HG03095 (cell line): ENCODE data around the gene IL4R.
"Not testable (repeated sequence)": the region's sequence is repeated elsewhere in the genome, so short reads cannot be mapped to it uniquely, and the experiment has no call there.

Source experiments
- ATAC-seq: cut with Tn5 transposase; IDR thresholded peaks from one replicate; pipeline ENCODE4 v1.9.1; 2021; ENCODE audit warnings: moderate library complexity; ENCODE audit not compliant: unreplicated experiment

The IL4R gene

DNA sequence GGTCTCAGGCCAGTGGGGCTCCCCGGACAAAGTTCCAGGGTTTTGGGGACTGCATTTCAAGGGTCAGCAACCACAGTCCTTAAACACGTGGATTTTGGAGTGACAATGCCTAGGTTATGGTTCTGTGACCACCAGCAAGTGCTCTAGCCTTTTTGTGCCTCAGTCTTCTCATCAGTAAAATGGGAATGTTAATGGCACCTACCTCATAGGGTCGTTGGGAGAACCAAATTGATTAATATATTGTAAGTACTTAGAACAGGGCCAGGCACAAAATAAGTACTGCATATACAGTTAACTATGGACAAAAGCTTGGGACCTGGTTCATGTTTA is 13.8 kb downstream of the IL4R start:
- ATAC-seq = no peak

DNA sequence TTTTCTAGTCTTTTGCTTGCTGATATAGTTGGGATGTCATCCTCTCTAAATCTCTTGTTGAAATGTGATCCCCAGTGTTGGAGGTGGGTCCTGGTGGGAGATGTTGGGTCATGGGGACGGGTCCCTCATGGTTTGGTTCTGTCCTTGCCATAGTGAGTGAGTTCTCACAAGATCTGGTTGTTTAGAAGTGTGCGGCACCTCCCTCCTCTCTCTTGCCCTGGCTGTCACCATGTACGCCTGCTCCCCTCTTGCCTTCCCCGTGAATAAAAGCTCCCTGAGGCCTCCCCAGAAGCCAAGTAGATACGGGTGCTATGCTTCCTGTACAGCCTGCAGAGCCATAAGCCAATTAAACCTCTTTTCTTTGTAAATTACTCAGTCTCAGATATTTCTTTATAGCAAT is 15.2 kb downstream of the IL4R start:
- no peak for ATAC-seq

DNA sequence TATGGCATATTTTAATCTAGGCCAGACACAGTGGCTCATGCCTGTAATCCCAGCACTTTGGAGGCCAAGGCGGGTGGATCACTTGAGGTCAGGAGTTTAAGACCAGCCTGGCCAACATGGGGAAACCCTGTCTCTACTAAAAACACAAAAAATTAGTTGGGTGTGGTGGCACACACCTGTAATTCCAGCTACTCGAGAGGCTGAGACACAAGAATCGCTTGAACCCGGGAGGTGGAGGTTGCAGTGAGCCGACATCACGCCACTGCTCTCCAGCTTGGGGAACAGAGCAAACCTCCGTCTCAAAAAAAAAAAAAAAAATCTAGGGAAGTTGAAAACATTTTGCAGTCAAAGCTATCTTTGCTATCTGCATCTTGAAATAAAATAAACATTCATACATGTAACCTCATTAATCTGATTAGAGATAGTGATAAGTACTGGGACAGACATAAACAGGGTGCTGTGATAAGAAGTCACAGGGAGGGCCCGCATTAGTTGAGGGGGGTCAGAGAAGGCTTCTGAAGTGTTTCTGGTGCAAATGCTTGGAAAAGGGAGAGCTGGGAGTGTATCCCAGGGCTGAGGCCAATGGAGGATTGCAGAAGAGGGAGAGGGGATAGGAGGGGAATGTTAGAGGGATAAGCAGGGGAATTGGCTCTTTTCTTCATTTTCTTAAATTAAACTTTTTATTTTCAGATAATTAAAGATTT is 15.8 kb downstream of the IL4R start:
- not testable (repeated sequence) for ATAC-seq

DNA sequence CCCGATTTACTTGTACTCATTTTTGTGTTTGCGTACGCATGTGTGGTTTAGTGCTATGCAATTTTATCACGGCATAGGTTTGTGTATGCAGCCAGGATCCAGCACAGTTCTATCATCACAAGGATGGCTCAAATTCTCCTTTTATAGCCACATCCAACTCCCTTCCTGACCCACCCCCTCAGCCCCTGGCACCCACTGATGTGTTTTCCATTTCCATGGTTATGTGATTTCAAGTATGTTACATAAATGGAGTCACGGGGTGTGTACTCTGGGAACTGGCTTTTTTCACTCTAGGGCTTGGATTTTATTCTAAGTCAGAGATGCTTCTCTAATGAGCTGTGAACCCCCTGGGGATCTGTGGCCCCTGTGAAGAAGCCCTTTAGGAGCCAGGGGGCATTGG is 16.8 kb downstream of the IL4R start:
- no peak for ATAC-seq

DNA sequence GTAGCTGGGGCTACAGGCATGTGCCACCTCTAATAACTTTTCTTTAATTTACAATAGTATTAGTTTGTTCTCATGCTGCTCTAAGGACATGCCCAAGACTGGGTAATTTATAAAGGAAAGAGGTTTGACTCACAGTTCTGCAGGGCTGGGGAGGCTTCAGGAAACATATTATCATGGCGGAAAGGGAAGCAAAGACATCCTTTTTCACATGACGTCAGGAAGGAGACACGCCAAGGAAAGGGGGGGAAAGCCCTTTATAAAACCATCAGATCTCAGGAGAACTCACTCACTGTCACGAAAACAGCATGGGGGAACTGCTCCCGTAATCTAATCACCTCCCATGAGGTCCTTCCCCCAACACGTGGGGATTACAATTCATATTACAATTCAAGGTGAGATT is 18.3 kb downstream of the IL4R start:
- no peak for ATAC-seq

DNA sequence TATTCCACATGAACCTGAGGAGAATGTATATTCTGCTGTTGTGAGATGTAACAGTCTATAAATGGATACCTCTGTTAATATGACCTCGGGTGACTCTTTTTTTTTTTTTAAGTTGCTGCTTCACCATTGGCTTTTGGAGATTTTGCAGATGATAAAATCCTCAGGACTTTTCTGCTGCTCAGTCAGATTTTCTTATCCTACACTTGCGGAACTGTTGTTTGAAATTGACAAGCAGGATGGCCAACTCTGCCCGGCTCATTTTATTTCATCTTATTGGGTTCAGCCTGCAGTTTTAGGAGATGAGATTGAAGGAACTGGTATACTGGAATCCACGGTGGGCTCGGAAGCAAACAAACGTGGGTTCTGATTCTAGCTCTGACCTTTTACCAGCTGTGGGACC is 19.3 kb downstream of the IL4R start:
- ATAC-seq = no peak

DNA sequence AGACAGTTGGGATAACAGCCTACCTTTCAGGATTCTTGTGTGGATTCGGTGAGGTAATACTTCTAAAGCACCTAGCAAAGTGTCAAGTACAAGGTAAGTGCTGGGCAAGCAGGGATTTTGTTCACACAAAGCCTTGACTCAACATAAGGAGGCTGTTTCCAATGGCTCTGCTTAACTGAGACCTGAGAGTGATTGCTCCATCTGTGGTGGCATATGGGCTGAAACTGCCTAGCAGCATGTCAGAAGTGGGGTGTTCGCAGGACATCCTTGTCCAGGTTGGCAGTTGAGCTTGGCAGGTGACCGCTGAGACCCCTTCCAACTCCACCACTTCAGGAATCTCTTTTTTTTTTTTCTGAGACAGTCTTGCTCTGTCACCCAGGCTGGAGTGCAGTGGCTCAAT is 19.8 kb downstream of the IL4R start:
- ATAC-seq = no peak

DNA sequence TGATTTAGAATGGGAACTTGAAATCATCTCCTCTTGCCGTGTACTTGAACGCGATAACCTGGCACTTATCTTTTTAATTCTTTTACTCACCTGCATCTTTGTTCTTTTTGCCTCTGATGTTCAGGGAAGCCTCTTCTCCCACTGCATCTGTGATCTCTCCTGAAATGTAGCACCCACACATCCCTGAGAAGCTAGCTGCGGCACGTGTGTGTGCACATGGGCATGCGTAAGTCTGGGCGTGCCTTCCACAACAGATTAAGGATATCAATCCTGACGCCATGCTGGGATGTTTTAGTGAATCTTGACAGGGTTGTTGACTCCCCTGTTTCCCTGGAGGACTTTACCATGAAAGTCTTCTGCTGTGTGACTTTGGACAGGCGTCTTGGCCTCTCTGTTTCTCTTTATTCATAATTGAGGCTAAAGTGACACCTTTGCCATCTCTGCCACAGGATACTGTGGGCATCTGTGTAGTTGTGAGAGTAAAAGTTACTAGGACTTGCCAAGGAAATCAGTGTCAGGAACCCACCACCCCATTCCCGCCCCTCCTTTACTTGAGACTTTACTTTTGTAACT is 20.5 kb downstream of the IL4R start:
- ATAC-seq = no peak

DNA sequence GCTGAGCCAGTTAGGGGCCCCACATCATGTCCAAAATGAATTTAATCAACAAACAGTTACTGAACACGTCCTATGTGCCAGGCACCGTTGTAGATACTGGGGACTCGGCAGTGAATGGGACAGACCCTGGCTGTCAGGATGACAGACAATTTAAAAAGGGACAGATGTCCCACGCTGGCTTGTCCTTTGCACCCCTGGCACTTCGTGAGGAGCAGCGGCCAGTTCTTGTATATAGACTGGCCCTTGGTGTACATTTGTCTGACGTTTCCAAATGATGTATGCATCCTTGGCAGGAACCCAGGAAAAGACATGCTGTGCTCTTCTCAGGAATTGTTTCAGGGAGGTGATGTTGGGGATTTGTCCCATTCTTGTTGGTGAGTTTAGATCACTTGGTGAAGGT is 21.1 kb downstream of the IL4R start:
- ATAC-seq = no peak

DNA sequence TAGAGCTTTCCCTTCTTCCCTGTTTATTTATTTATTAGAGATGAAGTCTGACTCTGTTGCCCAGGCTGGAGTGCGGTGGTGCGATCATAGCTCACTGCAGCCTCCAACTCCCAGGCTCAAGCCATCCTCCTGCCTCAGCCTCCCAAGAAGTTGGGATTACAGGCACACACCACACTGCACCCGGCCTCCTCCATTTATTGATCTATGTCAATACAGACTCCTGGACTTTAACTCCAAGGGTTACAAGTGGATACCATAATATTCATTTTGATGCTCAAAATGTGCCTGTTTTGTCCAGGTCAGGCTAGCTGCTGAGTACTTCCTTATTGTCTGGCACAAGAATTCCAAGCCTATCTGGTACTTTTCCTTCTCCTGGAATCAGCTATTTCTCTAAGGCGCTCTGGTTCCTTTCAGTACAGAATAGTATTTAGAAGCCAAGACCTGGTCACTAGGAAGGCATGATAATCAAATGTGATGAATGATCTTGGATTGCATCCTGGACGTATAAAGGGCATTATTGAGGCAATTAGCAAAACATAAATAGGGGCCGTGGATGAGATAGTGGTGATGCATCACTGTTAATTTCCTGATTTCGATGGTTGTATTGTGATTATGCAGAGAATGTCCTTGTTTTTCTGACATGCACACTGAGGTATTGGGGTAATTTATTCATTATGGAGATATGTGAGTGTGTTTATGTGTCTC is 21.7 kb downstream of the IL4R start:
- no peak for ATAC-seq

DNA sequence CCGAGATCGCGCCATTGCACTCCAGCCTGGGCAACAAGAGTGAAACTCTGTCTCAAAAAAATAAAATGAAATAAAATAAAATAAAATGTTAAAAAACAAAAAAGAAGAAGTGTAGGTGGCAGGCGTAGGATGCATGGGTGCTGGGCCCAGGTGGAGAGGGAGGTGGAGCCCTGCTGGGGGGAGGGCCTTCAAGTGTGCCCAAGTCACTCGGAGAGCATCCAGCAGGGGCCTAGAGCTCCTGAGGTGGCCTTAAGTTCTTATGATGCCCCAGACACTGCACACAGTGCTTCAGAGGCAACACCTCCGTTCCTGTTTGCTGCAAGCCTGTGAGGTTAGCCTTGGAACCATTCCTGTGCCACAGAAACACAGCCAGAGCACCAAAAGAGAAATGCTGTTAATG is 23.2 kb downstream of the IL4R start:
- no peak for ATAC-seq

DNA sequence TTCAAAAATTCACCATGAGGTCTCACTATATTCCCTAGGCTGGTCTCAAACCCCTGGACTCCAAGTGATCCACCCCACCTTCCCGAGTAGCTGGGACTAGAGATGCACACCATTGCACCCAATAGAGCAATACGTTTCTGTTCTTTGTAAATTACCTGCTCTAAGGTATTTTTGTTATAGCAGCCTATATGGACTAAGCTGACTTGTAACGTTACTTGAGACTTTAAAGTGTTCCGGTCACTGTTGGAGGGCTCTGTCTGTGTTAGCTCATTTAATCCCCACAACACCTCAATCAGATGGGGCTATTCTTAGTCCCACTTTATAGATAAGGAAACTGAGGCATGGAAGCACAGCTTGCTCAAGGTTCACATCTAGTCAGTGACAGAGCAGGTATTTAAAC is 25.4 kb downstream of the IL4R start:
- no peak for ATAC-seq

DNA sequence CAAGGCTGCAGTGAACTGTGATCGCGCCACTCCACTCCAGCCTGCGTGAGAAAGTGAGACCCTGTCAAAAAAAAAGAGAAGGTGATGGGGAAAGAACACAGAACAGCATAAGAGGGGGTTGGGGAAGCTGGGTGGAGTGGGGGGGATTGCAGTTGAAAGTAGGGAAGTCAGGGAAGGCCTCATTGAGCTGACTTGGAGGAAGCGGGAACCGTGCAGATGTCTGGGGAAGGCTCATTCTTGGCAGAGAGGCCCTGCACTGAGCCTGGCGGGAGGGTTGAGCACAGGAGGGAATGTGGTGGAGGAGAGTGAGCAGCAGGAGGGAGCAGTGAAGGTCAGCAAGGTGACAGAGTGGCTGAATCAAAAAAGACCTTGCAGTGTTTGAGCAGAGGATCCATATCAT is 26.9 kb downstream of the IL4R start:
- no peak for ATAC-seq

DNA sequence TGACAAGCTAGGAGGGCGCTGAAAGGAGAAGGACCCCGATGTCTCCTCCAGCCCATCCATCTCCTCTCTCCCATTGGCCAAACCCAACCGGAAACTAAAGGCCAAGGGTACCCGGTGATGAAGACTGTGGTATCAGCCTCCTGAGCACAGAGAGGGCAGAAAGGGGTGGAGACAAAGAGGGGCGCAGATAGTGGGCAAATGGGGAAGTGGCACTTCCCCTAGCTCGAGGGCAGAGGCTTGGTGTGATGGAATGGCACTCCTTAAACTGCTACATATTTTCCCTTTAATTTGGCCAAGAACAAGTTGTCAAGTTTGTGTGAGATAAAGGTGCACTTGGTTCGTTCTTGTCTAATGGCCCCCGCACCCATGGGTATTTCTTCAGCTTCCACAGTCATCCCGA is 27.8 kb downstream of the IL4R start:
- no peak for ATAC-seq

DNA sequence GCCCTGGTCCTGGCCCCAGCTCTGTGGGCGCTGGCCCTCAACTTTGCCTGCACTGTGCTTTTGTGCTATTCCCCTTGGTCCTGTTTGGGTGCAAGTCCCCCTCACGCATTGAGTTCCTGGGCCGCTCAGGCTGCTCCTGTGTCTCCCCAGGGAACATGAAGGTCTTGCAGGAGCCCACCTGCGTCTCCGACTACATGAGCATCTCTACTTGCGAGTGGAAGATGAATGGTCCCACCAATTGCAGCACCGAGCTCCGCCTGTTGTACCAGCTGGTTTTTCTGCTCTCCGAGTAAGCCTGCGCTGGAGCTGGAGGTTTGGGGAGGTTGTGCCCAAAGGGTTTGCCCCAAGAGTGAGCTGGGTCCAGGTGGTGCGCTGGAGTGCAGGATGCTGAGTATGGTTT is 28.2 kb downstream of the IL4R start:
- no peak for ATAC-seq

DNA sequence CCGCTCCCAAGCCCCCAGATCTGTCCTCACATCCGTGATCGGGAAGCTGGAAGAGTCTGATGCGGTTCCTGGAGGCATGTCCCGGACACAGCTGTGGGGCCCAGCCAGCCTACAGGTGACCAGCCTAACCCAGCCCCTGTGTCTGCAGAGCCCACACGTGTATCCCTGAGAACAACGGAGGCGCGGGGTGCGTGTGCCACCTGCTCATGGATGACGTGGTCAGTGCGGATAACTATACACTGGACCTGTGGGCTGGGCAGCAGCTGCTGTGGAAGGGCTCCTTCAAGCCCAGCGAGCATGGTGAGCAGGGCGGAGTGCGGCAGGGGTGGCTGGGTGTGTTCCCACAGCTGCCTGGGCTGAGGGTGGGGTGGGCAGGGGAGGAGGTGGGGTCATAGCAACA is 30.9 kb downstream of the IL4R start:
- ATAC-seq = no peak

DNA sequence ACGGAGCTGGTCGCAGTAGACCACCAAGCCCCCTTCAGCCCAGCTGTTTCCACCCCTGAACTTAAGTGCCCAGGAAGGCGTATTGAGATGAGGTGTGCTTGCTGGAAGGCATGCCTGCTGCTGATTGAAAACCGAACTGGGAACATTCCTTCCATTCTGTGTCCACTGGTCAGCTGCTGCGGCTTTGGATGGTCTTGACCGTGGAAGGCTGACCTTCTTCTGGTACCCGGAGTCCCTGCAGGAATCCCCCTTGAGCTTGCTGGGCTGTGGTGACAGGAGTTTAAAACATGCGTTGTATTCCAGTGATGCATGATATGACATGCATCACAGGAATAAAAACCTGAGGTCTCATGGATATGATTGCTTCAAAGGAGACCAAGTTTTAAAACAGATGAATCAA is 31.4 kb downstream of the IL4R start:
- no peak for ATAC-seq

DNA sequence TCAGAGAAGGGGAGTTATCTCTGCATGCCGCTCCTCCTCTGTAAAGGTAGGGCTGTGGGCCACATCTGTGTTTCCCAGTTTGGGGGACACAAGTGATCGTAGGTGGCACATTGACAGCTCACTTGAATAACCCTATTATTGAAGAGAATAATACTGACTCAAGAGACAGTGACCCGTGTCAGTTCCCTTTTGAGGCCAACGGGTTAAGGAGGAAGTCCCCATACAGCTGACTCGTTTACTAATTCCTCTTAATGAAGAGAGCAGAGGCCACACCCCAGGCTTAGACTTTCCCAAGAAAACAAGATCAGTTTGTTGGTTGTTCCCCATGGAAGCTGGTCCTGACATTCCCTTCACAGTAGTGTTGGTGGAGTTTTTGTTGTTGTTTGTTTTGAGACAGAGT is 33.0 kb downstream of the IL4R start:
- ATAC-seq = no peak

DNA sequence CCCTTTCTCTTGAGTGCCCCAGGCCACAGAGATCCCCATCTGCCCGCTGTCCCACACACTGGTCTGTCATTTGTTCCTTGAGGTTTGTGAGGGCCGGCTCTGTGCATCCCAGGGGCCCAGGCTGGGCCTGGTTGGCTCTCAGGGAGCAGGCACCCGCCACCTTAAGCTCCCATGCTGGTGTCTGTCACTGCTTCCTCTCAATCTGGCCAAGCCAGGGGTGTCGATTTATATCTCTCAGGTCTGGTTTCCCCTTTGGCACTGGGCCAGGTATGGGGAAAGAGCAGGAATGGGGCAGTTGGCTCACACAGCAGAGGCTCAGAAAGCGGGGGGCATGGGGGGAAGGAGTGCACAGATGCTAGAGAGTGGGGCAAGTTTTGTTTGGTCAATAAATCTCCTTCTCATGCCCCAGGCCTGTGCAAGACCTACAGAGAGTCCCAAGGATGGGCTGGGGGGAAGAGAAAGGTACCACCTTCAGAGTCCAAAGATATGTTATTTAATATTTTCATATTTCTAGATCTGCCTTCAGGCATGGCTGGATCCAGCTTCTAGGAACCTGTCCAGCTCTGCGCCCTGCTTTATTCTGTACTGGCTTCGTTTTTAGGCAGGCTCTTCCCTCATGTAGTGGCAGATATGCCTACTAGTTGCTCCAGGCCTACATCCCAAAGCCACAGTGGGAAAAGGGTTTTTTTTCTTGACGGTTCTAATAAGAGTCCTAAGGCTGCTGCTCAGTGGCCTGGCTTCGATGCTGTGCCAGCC is 34.3 kb downstream of the IL4R start:
- ATAC-seq = no peak

DNA sequence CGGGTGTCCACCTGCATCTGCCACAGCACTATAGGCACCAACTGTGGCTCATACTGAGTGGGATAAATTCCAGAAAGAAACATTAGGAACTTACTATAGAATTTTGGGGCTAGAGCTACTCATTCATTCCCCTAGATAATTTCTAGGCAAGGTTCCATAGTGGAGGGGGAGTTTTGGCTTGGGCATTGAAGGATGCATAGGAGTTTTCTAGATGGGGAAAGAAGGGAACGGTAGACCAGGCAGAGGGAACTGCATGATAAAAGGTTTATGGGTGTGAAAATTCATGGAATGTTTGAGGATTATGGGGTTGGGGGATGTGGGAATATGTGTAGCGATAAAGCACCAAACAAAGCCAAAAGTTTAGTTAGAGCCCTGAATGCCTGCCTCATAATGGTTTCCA is 35.5 kb downstream of the IL4R start:
- ATAC-seq = no peak

DNA sequence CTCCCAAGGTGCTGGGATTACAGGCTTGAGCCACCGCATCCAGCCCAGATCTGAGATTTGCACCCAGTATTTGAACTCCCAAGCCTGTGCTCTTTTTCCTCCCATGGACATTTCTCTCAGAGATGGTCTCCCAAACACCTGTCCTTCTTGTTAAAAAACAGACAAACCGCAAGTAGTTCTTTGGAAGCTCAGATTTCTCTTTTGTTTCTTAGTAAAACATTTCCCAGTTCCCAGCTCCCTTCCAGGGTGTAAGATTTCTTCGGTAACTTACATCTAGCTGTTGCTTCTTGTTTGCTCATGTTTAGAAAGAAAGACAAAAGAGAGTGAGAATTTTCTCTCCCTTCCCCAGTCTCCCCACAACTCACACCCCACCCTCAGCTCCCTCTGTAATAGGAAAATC is 36.2 kb downstream of the IL4R start:
- no peak for ATAC-seq

DNA sequence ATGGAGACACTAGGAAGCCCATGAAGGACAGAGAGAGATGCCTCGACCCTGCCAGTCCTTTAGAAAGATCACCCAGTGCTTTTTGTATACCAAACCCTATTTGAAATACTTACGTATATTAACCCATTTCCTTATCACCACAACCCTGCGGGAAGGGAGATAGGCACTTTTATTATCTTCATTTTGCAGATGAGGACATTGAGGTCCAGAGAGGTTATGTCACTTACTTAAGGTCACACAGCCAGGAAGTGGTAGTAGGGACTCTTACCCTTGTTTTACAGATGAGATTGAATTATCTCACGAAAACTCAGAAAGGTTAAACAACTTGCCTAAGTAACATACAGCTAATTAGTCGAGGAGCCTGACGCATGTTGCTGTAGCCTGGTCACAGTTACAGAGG is 38.2 kb downstream of the IL4R start:
- ATAC-seq = no peak
